GM13976 (cell line): ENCODE results near the gene SMIM11.
A peak's percentile ranks its signal among the peaks of the same experiment; 100 is the strongest.

Experiments used
- DNase-seq: peaks from one replicate; pipeline ENCODE4 v3.0.0; 2012; ENCODE audit warnings: low spot score
- CTCF ChIP-seq: IDR thresholded peaks from 2 replicates; pipeline ENCODE4 v1.5.1; 2012; ENCODE audit warnings: borderline replicate concordance, mild to moderate bottlenecking; ENCODE audit not compliant: insufficient read depth; ENCODE audit errors: extremely low read depth, missing control alignments, control extremely low read depth
- in situ Hi-C: fragments of 300-500 bp; cut with MboI; formaldehyde crosslinking; loops from one replicate; pipeline ENCODE4 v1.12.0; 2022; ENCODE audit warnings: low sequenced_read_pairs, mixed read lengths, inconsistent platforms; ENCODE audit not compliant: unreplicated experiment

The SMIM11 gene

GRCh38 chr21:34343838-34344381 is 31.4 kb upstream of the SMIM11 start:
- in situ Hi-C loops = no loop called here
- no peak for DNase-seq
- no peak for TF ChIP-seq CTCF

- no peak for DNase-seq
- no peak for TF ChIP-seq CTCF
- in situ Hi-C loops = no loop called here
These were observed 30.7 kb upstream of the SMIM11 start for GRCh38 chr21:34344584-34344983.

- no peak for DNase-seq
- in situ Hi-C loops = no loop called here
- no peak for TF ChIP-seq CTCF
These were observed 30.0 kb upstream of the SMIM11 start for GRCh38 chr21:34345091-34345871.

- TF ChIP-seq CTCF = no peak
- DNase-seq = no peak
- in situ Hi-C loops = no loop called here
These were observed 29.4 kb upstream of the SMIM11 start for GRCh38 chr21:34345892-34346291.

GRCh38 chr21:34348890-34349519 is 26.3 kb upstream of the SMIM11 start:
- in situ Hi-C loops = no loop called here
- no peak for DNase-seq
- no peak for TF ChIP-seq CTCF

- peak; percentile 58 for TF ChIP-seq CTCF
- in situ Hi-C loops = no loop called here
- peak; percentile 68 for DNase-seq
These were observed 23.5 kb upstream of the SMIM11 start for GRCh38 chr21:34351786-34352241.
